HepG2 (cell line): Measurements from ENCODE around the gene LIF. TPM values are rescaled to one million over a fixed set of nuclear protein-coding genes. Genes with fewer than 3 reads are reported as not detected.

ENCODE experiments used
- ATF4 ChIP-seq, 2 experiments: fragments of 450-650 bp in 1 of 2; sonication (generic) in 1 of 2; formaldehyde crosslinking; IDR thresholded peaks; 2 replicates each; pipeline versions ENCODE4 v1.5.0 to v1.8.0; 2020 to 2022; ENCODE audit warnings: mild to moderate bottlenecking in 1 of 2, missing genetic modification reagents in 1 of 2
- ATF7-NPFF ChIP-seq: sonication (generic); formaldehyde crosslinking; IDR thresholded peaks from 2 replicates; pipeline ENCODE4 v1.8.1; 2023; ENCODE audit warnings: mild to moderate bottlenecking, low read depth, missing genetic modification reagents, moderate library complexity
- FOXA1 ChIP-seq, 2 experiments: fragments of 450-650 bp in 1 of 2; sonication (generic) in 1 of 2; formaldehyde crosslinking in 1 of 2; IDR thresholded peaks; 2 replicates each; pipeline versions ENCODE4 v1.4.0 to v1.6.1; 2016 to 2020; ENCODE audit warnings: missing genetic modification reagents in 1 of 2
- KDM6A ChIP-seq: IDR thresholded peaks from 2 replicates; pipeline ENCODE4 v1.6.1; 2016; ENCODE audit warnings: low read depth
- LCORL ChIP-seq, 2 experiments: fragments of 450-650 bp in 1 of 2; sonication (generic) in 1 of 2; formaldehyde crosslinking in 1 of 2; IDR thresholded peaks; 2 replicates each; pipeline versions ENCODE4 v1.5.0 to v1.6.1; 2017 to 2020; ENCODE audit warnings: antibody characterized with exemption in 1 of 2, missing genetic modification reagents in 1 of 2
- PTBP1 ChIP-seq: fragments of 200-400 bp; formaldehyde crosslinking; IDR thresholded peaks from 2 replicates; pipeline ENCODE4 v1.6.1; 2018; ENCODE audit warnings: low read length, low read depth; ENCODE audit not compliant: poor library complexity, severe bottlenecking
- REST ChIP-seq, 2 experiments: IDR thresholded peaks; 2 replicates each; pipeline ENCODE4 v1.6.1; 2011 to 2012; ENCODE audit warnings: low read length in 2 of 2, borderline replicate concordance in 1 of 2, low read depth in 1 of 2, mild to moderate bottlenecking in 1 of 2, moderate library complexity in 1 of 2
- SMAD3 ChIP-seq: sonication (generic); formaldehyde crosslinking; IDR thresholded peaks from 2 replicates; pipeline ENCODE4 v1.4.0; 2020; ENCODE audit warnings: missing genetic modification reagents
- TBX2 ChIP-seq: sonication (generic); formaldehyde crosslinking; IDR thresholded peaks from 2 replicates; pipeline ENCODE4 v1.5.0; 2020; ENCODE audit warnings: missing genetic modification reagents, mild to moderate bottlenecking, borderline replicate concordance
- TCF7 ChIP-seq: sonication (generic); IDR thresholded peaks from 2 replicates; pipeline ENCODE4 v1.6.1; 2016; ENCODE audit warnings: antibody characterized with exemption, low read depth
- TFE3 ChIP-seq: IDR thresholded peaks from 2 replicates; pipeline ENCODE4 v1.6.1; 2016
- ZFAT ChIP-seq: sonication (generic); formaldehyde crosslinking; conservative IDR thresholded peaks from 2 replicates; pipeline ENCODE4 v1.8.1; 2023; ENCODE audit warnings: missing genetic modification reagents, inconsistent platforms
- ZNF331 ChIP-seq: sonication (generic); formaldehyde crosslinking; IDR thresholded peaks from 2 replicates; pipeline ENCODE4 v1.4.0; 2020; ENCODE audit warnings: missing genetic modification reagents
- polyA plus RNA-seq, 8 experiments: library from polyadenylated mRNA; depleted of rRNA in 3 of 8; stranded (reverse) in 7 of 8; unstranded in 1 of 8; fragments of >200 nt; fragmentation: Illumina TruSeq in 4 of 8; extraction: Trizol in 4 of 8; gene quantifications; 2 replicates each; pipeline versions ENCODE4 v1.2.1 to v1.2.3, GENCODE V29; 2011 to 2016; ENCODE audit warnings: low read depth in 4 of 8, missing spikeins in 1 of 8, mixed read lengths in 1 of 8; ENCODE audit not compliant: insufficient read depth in 1 of 8
- total RNA-seq, 5 experiments: library from RNA; depleted of rRNA; stranded (reverse); fragments of >200 nt; fragmentation: Illumina TruSeq; extraction: Trizol; gene quantifications; 2 replicates each; pipeline ENCODE4 v1.2.3, GENCODE V29; 2016; ENCODE audit warnings: low read depth in 1 of 5
- TF ChIP-seq, protein P1 (sequence below): sonication (generic); formaldehyde crosslinking; IDR thresholded peaks from 2 replicates; pipeline ENCODE4 v1.4.0; 2020; ENCODE audit warnings: mild to moderate bottlenecking, missing genetic modification reagents
- TF ChIP-seq, protein P2 (sequence below): conservative IDR thresholded peaks from 2 replicates; pipeline ENCODE4 v1.6.1; 2018; ENCODE audit warnings: missing genetic modification reagents

Gene LIF
- total and polyA plus RNA-seq, 2 of the 13 experiments (the other 11 are each of a cell fraction or from before 2014, with no cell fraction given), result 3.6 to 8.5 TPM

- TF ChIP-seq, protein P1, sequence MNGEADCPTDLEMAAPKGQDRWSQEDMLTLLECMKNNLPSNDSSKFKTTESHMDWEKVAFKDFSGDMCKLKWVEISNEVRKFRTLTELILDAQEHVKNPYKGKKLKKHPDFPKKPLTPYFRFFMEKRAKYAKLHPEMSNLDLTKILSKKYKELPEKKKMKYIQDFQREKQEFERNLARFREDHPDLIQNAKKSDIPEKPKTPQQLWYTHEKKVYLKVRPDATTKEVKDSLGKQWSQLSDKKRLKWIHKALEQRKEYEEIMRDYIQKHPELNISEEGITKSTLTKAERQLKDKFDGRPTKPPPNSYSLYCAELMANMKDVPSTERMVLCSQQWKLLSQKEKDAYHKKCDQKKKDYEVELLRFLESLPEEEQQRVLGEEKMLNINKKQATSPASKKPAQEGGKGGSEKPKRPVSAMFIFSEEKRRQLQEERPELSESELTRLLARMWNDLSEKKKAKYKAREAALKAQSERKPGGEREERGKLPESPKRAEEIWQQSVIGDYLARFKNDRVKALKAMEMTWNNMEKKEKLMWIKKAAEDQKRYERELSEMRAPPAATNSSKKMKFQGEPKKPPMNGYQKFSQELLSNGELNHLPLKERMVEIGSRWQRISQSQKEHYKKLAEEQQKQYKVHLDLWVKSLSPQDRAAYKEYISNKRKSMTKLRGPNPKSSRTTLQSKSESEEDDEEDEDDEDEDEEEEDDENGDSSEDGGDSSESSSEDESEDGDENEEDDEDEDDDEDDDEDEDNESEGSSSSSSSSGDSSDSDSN, result peak; percentile 65
- no peak for TF ChIP-seq PTBP1
- TF ChIP-seq ZNF331, result peak; percentile 43; the same call in 1 of the 2 replicates
- no peak for TF ChIP-seq ATF4 (CRISPR knock-in tag; IDR thresholded peaks at IDR 0.05)
- TF ChIP-seq FOXA1 (IDR thresholded peaks at IDR 0.05), result no peak
- no peak for TF ChIP-seq FOXA1 (CRISPR knock-in tag; IDR thresholded peaks at IDR 0.05)
- TF ChIP-seq REST (IDR thresholded peaks at IDR 0.05; ENCODE audit: borderline replicate concordance in 1 of 2, low read depth in 1 of 2, low read length in 2 of 2), result peak in 1 of 2 experiments; percentile 40; a peak in 1 of 4 replicates
- peak; percentile 45; the same call in 1 of the 2 replicates for TF ChIP-seq TFE3
- TF ChIP-seq, protein P2, sequence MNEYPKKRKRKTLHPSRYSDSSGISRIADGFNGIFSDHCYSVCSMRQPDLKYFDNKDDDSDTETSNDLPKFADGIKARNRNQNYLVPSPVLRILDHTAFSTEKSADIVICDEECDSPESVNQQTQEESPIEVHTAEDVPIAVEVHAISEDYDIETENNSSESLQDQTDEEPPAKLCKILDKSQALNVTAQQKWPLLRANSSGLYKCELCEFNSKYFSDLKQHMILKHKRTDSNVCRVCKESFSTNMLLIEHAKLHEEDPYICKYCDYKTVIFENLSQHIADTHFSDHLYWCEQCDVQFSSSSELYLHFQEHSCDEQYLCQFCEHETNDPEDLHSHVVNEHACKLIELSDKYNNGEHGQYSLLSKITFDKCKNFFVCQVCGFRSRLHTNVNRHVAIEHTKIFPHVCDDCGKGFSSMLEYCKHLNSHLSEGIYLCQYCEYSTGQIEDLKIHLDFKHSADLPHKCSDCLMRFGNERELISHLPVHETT (CRISPR knock-in tag), result 0 out of 2 replicates have a peak, but pooled peaks have one; percentile 43
- no peak for TF ChIP-seq KDM6A
- TF ChIP-seq LCORL (IDR thresholded peaks at IDR 0.05), result no peak; the same call in 1 of the 2 replicates
- TF ChIP-seq LCORL (CRISPR knock-in tag; IDR thresholded peaks at IDR 0.05), result peak; percentile 70; the same call in 1 of the 2 replicates
- TF ChIP-seq TCF7, result peak; percentile 48; the same call in 1 of the 2 replicates
- TF ChIP-seq ATF7-NPFF (CRISPR knock-in tag), result no peak
- no peak for TF ChIP-seq ZFAT (CRISPR knock-in tag)
- 0 out of 2 replicates have a peak, but pooled peaks have one; percentile 25 for TF ChIP-seq SMAD3
- TF ChIP-seq TBX2 (CRISPR knock-in tag), result peak; percentile 74
These were observed 36.2 kb downstream of the LIF start (continued) for GRCh38 chr22:30210235-30210909.
